Esophagus muscularis mucosa (tissue), 3 donors: ENCODE data around the gene AGBL1.

Experiments used
- CTCF ChIP-seq, 3 experiments: fragments of 200-600 bp in 2 of 3; fragments of 450-650 bp in 1 of 3; sonication (generic) in 2 of 3; IDR thresholded peaks; one replicate each; pipeline ENCODE4 v1.5.1; 2017 to 2019; ENCODE audit warnings: antibody characterized with exemption in 3 of 3, mild to moderate bottlenecking in 2 of 3, moderate library complexity in 1 of 3
- POLR2A ChIP-seq: fragments of 450-650 bp; IDR thresholded peaks from one replicate; pipeline ENCODE4 v1.6.1; 2017; ENCODE audit warnings: antibody characterized with exemption, moderate library complexity, mild to moderate bottlenecking, low read depth

DNA sequence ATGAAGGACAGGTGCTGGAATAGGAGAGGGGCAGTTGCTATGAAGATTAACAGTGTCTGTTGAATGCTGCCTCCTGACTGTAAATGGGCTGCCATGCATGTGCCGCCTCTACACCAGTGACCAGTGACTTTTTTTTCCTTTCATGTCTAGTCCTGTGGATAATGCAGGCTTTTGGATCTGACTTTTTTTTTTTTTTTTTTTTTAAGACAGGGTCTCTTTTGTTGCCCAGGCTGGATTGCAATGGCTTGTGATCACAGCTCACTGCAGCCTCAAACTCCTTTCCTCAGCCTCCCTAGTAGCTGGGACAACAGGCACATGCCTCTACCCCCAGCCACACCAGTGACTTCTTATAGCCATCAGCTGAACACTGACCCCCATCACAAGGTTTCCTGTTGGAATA is 41.2 kb upstream of the AGBL1 start:
- TF ChIP-seq POLR2A (no peak), CTCF (IDR thresholded peaks at IDR 0.05) (no peak)
